Body of pancreas (tissue), 4 donors: ENCODE results near the gene CYP27A1. TPM values are rescaled to one million over a fixed set of nuclear protein-coding genes. Genes with fewer than 3 reads are reported as not detected.

Experiments
- ATAC-seq: fragments of 150-250 bp; one replicate; pipeline ENCODE4 v1.9.1; 2016
- DNase-seq, 4 donors: peaks; one replicate each; pipeline ENCODE4 v3.0.0-alpha.2; 2019
- H3K27ac ChIP-seq, 4 donors: fragments of 200-600 bp; sonication (generic); 1 replicate in 3 of 4; 2 replicates in 1 of 4; pipeline versions ENCODE4 v1.5.1 to v1.6.1; 2016 to 2019; ENCODE audit warnings: mild to moderate bottlenecking in 1 of 4, mixed read lengths in 1 of 4, moderate library complexity in 1 of 4
- H3K27me3 ChIP-seq, 2 donors: fragments of 200-600 bp; sonication (generic); one replicate each; pipeline ENCODE4 v1.6.0; 2016; ENCODE audit warnings: mild to moderate bottlenecking in 1 of 2
- H3K36me3 ChIP-seq, 2 donors: fragments of 200-600 bp; sonication (generic); replicated peaks in 1 of 2; 2 replicates each; pipeline ENCODE4 v1.5.1; 2016; ENCODE audit warnings: low read depth in 2 of 2; ENCODE audit not compliant: insufficient read depth in 1 of 2
- H3K4me1 ChIP-seq: fragments of 200-600 bp; sonication (generic); one replicate; pipeline ENCODE4 v1.6.0; 2016
- H3K4me3 ChIP-seq, 2 donors: fragments of 200-600 bp; sonication (generic); 1 replicate in 1 of 2; 2 replicates in 1 of 2; pipeline ENCODE4 v1.5.1; 2016 to 2019
- H3K9me3 ChIP-seq, 3 donors: fragments of 200-600 bp; sonication (generic); 1 replicate in 2 of 3; 2 replicates in 1 of 3; pipeline ENCODE4 v1.5.1; 2016
- CTCF ChIP-seq, 7 experiments: fragments of 450-650 bp in 4 of 7; fragments of 200-600 bp in 3 of 7; sonication (generic) in 3 of 7; IDR thresholded peaks; one replicate each; pipeline ENCODE4 v1.5.1; 2016 to 2019; ENCODE audit warnings: antibody characterized with exemption in 7 of 7
- POLR2A ChIP-seq, 3 donors: fragments of 450-650 bp; IDR thresholded peaks; one replicate each; pipeline ENCODE4 v1.6.1; 2016; ENCODE audit warnings: antibody characterized with exemption in 3 of 3, mild to moderate bottlenecking in 2 of 3
- WGBS, 2 donors: methylation state at CpG; one replicate each; pipeline ENCODE4 v1.1.5; 2017; 5-methylcytosine and 5-hydroxymethylcytosine counted together
- intact Hi-C: fragments of 100-400 bp; cut with DNase I; formaldehyde crosslinking; loops from one replicate; pipeline ENCODE4 v1.15.1; 2023
- total RNA-seq, 2 donors: library from RNA; depleted of rRNA; stranded (reverse); fragments of >200 nt; gene quantifications; one replicate each; pipeline ENCODE4 v1.1.0, GENCODE V29; 2016

Gene CYP27A1
- total RNA-seq, 2 donors from 2014 or later: 9.3 to 9.9 TPM

- WGBS, 2 donors: 67 to 75% methylated on average over 3 of the region's 3 CpGs
- H3K4me1 ChIP-seq: no peaks in the 10 kb centered on the region
- no peaks in the 10 kb centered on the region for H3K27me3 ChIP-seq
- no peak for TF ChIP-seq CTCF (IDR thresholded peaks at IDR 0.05)
- no peak for TF ChIP-seq POLR2A (IDR thresholded peaks at IDR 0.05)
- H3K9me3 ChIP-seq: peaks cover 0 to 6% (median 0%) of the 10 kb centered on the region in 3 donors
- intact Hi-C loops: no loop called here
- no peaks in the 10 kb centered on the region for H3K36me3 ChIP-seq
- no peak for DNase-seq
- H3K27ac ChIP-seq: no peak overlapping the region
- no peak overlapping the region for H3K4me3 ChIP-seq
- ATAC-seq: no peak
Observed at GRCh38 chr2:218832520-218832919, 50.6 kb downstream of the CYP27A1 start.

- no peak overlapping the region for H3K27ac ChIP-seq
- H3K36me3 ChIP-seq: no peaks in the 10 kb centered on the region
- no peak for TF ChIP-seq POLR2A (IDR thresholded peaks at IDR 0.05)
- TF ChIP-seq CTCF (IDR thresholded peaks at IDR 0.05): no peak
- WGBS, 2 donors: 65 to 75% methylated on average over 4 of the region's 4 CpGs
- no peak for DNase-seq
- no peak overlapping the region for H3K4me3 ChIP-seq
- peaks cover 0 to 7% (median 0%) of the 10 kb centered on the region in 3 donors for H3K9me3 ChIP-seq
- no peak for ATAC-seq
- no peaks in the 10 kb centered on the region for H3K4me1 ChIP-seq
- no peaks in the 10 kb centered on the region for H3K27me3 ChIP-seq
- intact Hi-C loops: no loop called here
Observed at GRCh38 chr2:218833023-218833609, 51.2 kb downstream of the CYP27A1 start.

- no peak for ATAC-seq
- WGBS, 2 donors: 39 to 55% methylated on average over 4 of the region's 4 CpGs
- no peaks in the 10 kb centered on the region for H3K36me3 ChIP-seq
- no peaks in the 10 kb centered on the region for H3K4me1 ChIP-seq
- no peak overlapping the region for H3K27ac ChIP-seq
- no peak for DNase-seq
- TF ChIP-seq POLR2A (IDR thresholded peaks at IDR 0.05) (no peak), CTCF (IDR thresholded peaks at IDR 0.05) (no peak)
- H3K27me3 ChIP-seq: no peaks in the 10 kb centered on the region
- intact Hi-C loops: no loop called here
- peaks cover 0 to 7% (median 0%) of the 10 kb centered on the region in 3 donors for H3K9me3 ChIP-seq
- no peak overlapping the region for H3K4me3 ChIP-seq
Observed at GRCh38 chr2:218834685-218835084, 52.7 kb downstream of the CYP27A1 start.

GRCh38 chr2:218837495-218837894 is 55.5 kb downstream of the CYP27A1 start:
- DNase-seq (no peak), ATAC-seq (no peak)
- intact Hi-C loops: no loop called here
- TF ChIP-seq POLR2A (IDR thresholded peaks at IDR 0.05) (no peak), CTCF (IDR thresholded peaks at IDR 0.05) (no peak)
- no peaks in the 10 kb centered on the region for H3K4me1 ChIP-seq
- 28 to 56% methylated on average over 2 of the region's 2 CpGs for WGBS, 2 donors
- no peaks in the 10 kb centered on the region for H3K27me3 ChIP-seq
- peaks cover 0 to 7% (median 0%) of the 10 kb centered on the region in 3 donors for H3K9me3 ChIP-seq
- no peak overlapping the region for H3K4me3 ChIP-seq
- no peaks in the 10 kb centered on the region for H3K36me3 ChIP-seq
- no peak overlapping the region for H3K27ac ChIP-seq

GRCh38 chr2:218839430-218839829 is 57.5 kb downstream of the CYP27A1 start:
- H3K4me1 ChIP-seq: no peaks in the 10 kb centered on the region
- TF ChIP-seq POLR2A (IDR thresholded peaks at IDR 0.05) (no peak), CTCF (IDR thresholded peaks at IDR 0.05) (no peak)
- intact Hi-C loops: no loop called here
- WGBS, 2 donors: 36 to 63% methylated on average over 4 of the region's 4 CpGs
- no peaks in the 10 kb centered on the region for H3K27me3 ChIP-seq
- H3K4me3 ChIP-seq: no peak overlapping the region
- peaks cover 0 to 7% (median 0%) of the 10 kb centered on the region in 3 donors for H3K9me3 ChIP-seq
- no peak for DNase-seq
- no peak overlapping the region for H3K27ac ChIP-seq
- ATAC-seq: no peak
- H3K36me3 ChIP-seq: no peaks in the 10 kb centered on the region
